Stimulated activated CD4-positive, alpha-beta T cell treated with anti-CD3 and anti-CD28 coated beads, TNF-alpha, amount 100 ng/mL, for 1 hour (primary cell): Measurements from ENCODE around the gene KLHL40.

Source experiments
- DNase-seq, 3 donors: peaks; one replicate each; pipeline ENCODE4 v3.0.0-alpha.2; 2020; ENCODE audit warnings: low read depth in 3 of 3, low spot score in 1 of 3

Gene KLHL40

GRCh38 chr3:42670051-42670576, 15.2 kb upstream of the KLHL40 start:
- no peak for DNase-seq

GRCh38 chr3:42670670-42671069, 14.7 kb upstream of the KLHL40 start:
- DNase-seq, result no peak

GRCh38 chr3:42672515-42672914, 12.8 kb upstream of the KLHL40 start:
- no peak for DNase-seq

- DNase-seq, result no peak
Observed at GRCh38 chr3:42673082-42673481, 12.3 kb upstream of the KLHL40 start.

- DNase-seq, result no peak
Observed at GRCh38 chr3:42674146-42674545, 11.2 kb upstream of the KLHL40 start.

- DNase-seq, result no peak
Observed at GRCh38 chr3:42675909-42676308, 9.4 kb upstream of the KLHL40 start.

- no peak for DNase-seq
Observed at GRCh38 chr3:42678447-42678846, 6.9 kb upstream of the KLHL40 start.

GRCh38 chr3:42680271-42680670, 5.1 kb upstream of the KLHL40 start:
- no peak for DNase-seq

- DNase-seq, result no peak
Observed at GRCh38 chr3:42680806-42681205, 4.5 kb upstream of the KLHL40 start.

GRCh38 chr3:42681361-42682038, 3.8 kb upstream of the KLHL40 start:
- no peak for DNase-seq

GRCh38 chr3:42682301-42683070, 2.9 kb upstream of the KLHL40 start:
- no peak for DNase-seq

GRCh38 chr3:42683875-42684598, 1.3 kb upstream of the KLHL40 start:
- peak in 1 of 3 donors; percentile 14 for DNase-seq

- no peak for DNase-seq
Observed at GRCh38 chr3:42684632-42685362, 540 bp upstream of the KLHL40 start.

GRCh38 chr3:42685891-42686820, 819 bp downstream of the KLHL40 start:
- no peak for DNase-seq

GRCh38 chr3:42686832-42687650, 1.7 kb downstream of the KLHL40 start:
- no peak for DNase-seq

- no peak for DNase-seq
Observed at GRCh38 chr3:42688016-42688415, 2.7 kb downstream of the KLHL40 start.

GRCh38 chr3:42688487-42689420, 3.4 kb downstream of the KLHL40 start:
- no peak for DNase-seq

- no peak for DNase-seq
Observed at GRCh38 chr3:42689421-42690014, 4.2 kb downstream of the KLHL40 start.
